HTR-8/SVneo (cell line): ENCODE results near the gene KDR.

Source experiments
- DNase-seq: peaks from one replicate; pipeline ENCODE4 v3.0.0; 2011; ENCODE audit warnings: low spot score, mixed read lengths; ENCODE audit not compliant: insufficient read length
- FAIRE-seq: peaks from 2 replicates; lab custom pipeline; 2011; peaks lifted over from hg19 to GRCh38; lab: Jason Lieb, UNC

The KDR gene

GRCh38 chr4:55032788-55033187 lies 92.6 kb downstream of the KDR start:
- FAIRE-seq, result no peak
- no peak for DNase-seq

DNA sequence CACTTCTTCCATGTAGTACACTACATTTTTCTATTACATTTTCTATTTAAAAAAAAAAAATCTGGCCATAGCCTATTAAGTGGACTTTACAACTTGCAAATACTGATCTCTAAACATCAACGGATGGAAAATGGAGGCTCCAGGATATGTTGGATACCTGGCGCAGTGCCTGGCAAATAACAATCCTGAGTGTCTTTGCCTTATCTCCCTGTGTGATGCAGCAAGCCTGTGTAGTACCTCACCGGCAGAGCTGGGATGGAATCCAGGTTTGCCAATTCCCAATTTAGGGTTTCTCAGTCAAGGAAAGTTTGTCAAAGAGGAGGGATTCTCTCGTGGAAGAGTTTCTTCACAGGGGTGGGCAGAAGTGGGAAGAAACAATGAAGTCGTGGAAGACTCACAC lies 93.2 kb downstream of the KDR start:
- no peak for FAIRE-seq
- no peak for DNase-seq

GRCh38 chr4:55031158-55031557 lies 94.2 kb downstream of the KDR start:
- no peak for DNase-seq
- FAIRE-seq, result no peak

GRCh38 chr4:55030589-55030988 lies 94.8 kb downstream of the KDR start:
- DNase-seq, result no peak
- FAIRE-seq, result no peak

GRCh38 chr4:55029821-55030503 lies 95.4 kb downstream of the KDR start:
- DNase-seq, result no peak
- FAIRE-seq, result no peak

GRCh38 chr4:55029321-55029720 lies 96.1 kb downstream of the KDR start:
- DNase-seq (no peak), FAIRE-seq (no peak)
